H9 (cell line): ENCODE data around the gene STK11IP. TPM values are rescaled to one million over a fixed set of nuclear protein-coding genes. Genes with fewer than 3 reads are reported as not detected.

Source experiments
- DNase-seq: peaks from one replicate; pipeline ENCODE4 v3.0.0-alpha.2; 2017
- H2AFZ ChIP-seq: one replicate; pipeline ENCODE4 v1.6.1; 2013; ENCODE audit warnings: mild to moderate bottlenecking, low read length, control low read depth, moderate library complexity
- H2AK5ac ChIP-seq: 2 replicates; pipeline ENCODE4 v1.6.1; 2013; ENCODE audit warnings: low read length, control low read depth, mixed read lengths; ENCODE audit not compliant: insufficient read length
- H2BK120ac ChIP-seq: one replicate; pipeline ENCODE4 v1.6.1; 2013; ENCODE audit warnings: low read depth, mild to moderate bottlenecking, low read length, control low read depth, inconsistent platforms; ENCODE audit not compliant: poor library complexity, severe bottlenecking
- H2BK12ac ChIP-seq: 2 replicates; pipeline ENCODE4 v1.6.1; 2013; ENCODE audit warnings: low read length, control low read depth, mixed read lengths, low read depth; ENCODE audit not compliant: insufficient read length
- H2BK15ac ChIP-seq: 2 replicates; pipeline ENCODE4 v1.6.1; 2013; ENCODE audit warnings: low read depth, low read length, control low read depth
- H2BK20ac ChIP-seq: one replicate; pipeline ENCODE4 v1.6.1; 2013; ENCODE audit warnings: low read depth, mild to moderate bottlenecking, low read length, control low read depth, inconsistent platforms; ENCODE audit not compliant: poor library complexity, severe bottlenecking
- H2BK5ac ChIP-seq: 2 replicates; pipeline ENCODE4 v1.6.1; 2013; ENCODE audit warnings: low read length, control low read depth, mixed read lengths; ENCODE audit not compliant: insufficient read length
- H3K14ac ChIP-seq: 2 replicates; pipeline ENCODE4 v1.6.1; 2013; ENCODE audit warnings: low read length, control low read depth; ENCODE audit not compliant: insufficient read depth
- H3K18ac ChIP-seq: 2 replicates; pipeline ENCODE4 v1.6.1; 2013; ENCODE audit warnings: low read depth, mild to moderate bottlenecking, mixed read lengths, low read length, control low read depth; ENCODE audit not compliant: insufficient read length
- H3K23ac ChIP-seq: 2 replicates; pipeline ENCODE4 v1.6.1; 2013; ENCODE audit warnings: low read length, control low read depth, mixed read lengths, low read depth; ENCODE audit not compliant: insufficient read length
- H3K23me2 ChIP-seq: 2 replicates; pipeline ENCODE4 v1.6.1; 2013; ENCODE audit warnings: low read depth, mild to moderate bottlenecking, mixed read lengths, low read length, control low read depth; ENCODE audit not compliant: insufficient read length, poor library complexity, severe bottlenecking
- H3K27ac ChIP-seq: 2 replicates; pipeline ENCODE4 v1.5.1; 2013; ENCODE audit warnings: low read length, control low read depth, mixed read lengths, low read depth; ENCODE audit not compliant: insufficient read length
- H3K27me3 ChIP-seq: 2 replicates; pipeline ENCODE4 v1.6.1; 2013; ENCODE audit warnings: low read length, control low read depth, inconsistent platforms; ENCODE audit not compliant: insufficient read depth
- H3K4ac ChIP-seq: 2 replicates; pipeline ENCODE4 v1.6.1; 2013; ENCODE audit warnings: low read depth, mild to moderate bottlenecking, control low read depth, inconsistent platforms, low read length, moderate library complexity
- H3K4me1 ChIP-seq: 2 replicates; pipeline ENCODE4 v1.6.1; 2013; ENCODE audit warnings: low read length, control low read depth, inconsistent platforms; ENCODE audit not compliant: insufficient read depth
- H3K4me2 ChIP-seq: 2 replicates; pipeline ENCODE4 v1.6.1; 2013; ENCODE audit warnings: low read length, control low read depth, mixed read lengths; ENCODE audit not compliant: insufficient read length, insufficient read depth
- H3K56ac ChIP-seq: 2 replicates; pipeline ENCODE4 v1.6.1; 2013; ENCODE audit warnings: low read depth, mild to moderate bottlenecking, mixed read lengths, low read length, control low read depth; ENCODE audit not compliant: insufficient read length
- H3K79me1 ChIP-seq: 2 replicates; pipeline ENCODE4 v1.6.1; 2013; ENCODE audit warnings: low read depth, mild to moderate bottlenecking, moderate library complexity, low read length, control low read depth, inconsistent platforms; ENCODE audit not compliant: insufficient read depth, poor library complexity, severe bottlenecking
- H3K79me2 ChIP-seq: 2 replicates; pipeline ENCODE4 v1.6.1; 2013; ENCODE audit warnings: low read length, control low read depth, inconsistent platforms; ENCODE audit not compliant: insufficient read depth
- H3K9ac ChIP-seq: 2 replicates; pipeline ENCODE4 v1.6.1; 2013; ENCODE audit warnings: low read length, control low read depth, mixed read lengths; ENCODE audit not compliant: insufficient read length; ENCODE audit errors: extremely low read depth
- H3K9me3 ChIP-seq: one replicate; pipeline ENCODE4 v1.6.1; 2013; ENCODE audit warnings: low read depth, low read length, inconsistent platforms; ENCODE audit not compliant: control insufficient read depth
- H3T11ph ChIP-seq: one replicate; pipeline ENCODE4 v1.6.1; 2013; ENCODE audit warnings: mild to moderate bottlenecking, low read length, control low read depth, inconsistent platforms
- H4K20me1 ChIP-seq: one replicate; pipeline ENCODE4 v1.6.1; 2013; ENCODE audit not compliant: control insufficient read depth, insufficient read length, insufficient read depth
- H4K5ac ChIP-seq: 2 replicates; pipeline ENCODE4 v1.6.1; 2013; ENCODE audit warnings: low read depth, mild to moderate bottlenecking, mixed read lengths, low read length, control low read depth; ENCODE audit not compliant: insufficient read length
- H4K8ac ChIP-seq: replicated peaks from 2 replicates; pipeline ENCODE4 v1.6.1; 2013; ENCODE audit warnings: low read length, control low read depth, mixed read lengths, low read depth; ENCODE audit not compliant: insufficient read length
- H4K91ac ChIP-seq: 2 replicates; pipeline ENCODE4 v1.6.1; 2013; ENCODE audit warnings: low read depth, mild to moderate bottlenecking, moderate library complexity, mixed read lengths, low read length, control low read depth; ENCODE audit not compliant: insufficient read length
- H3K27ac Mint-ChIP-seq, 3 experiments: 2 replicates in 2 of 3; 3 replicates in 1 of 3; pipeline ENCODE4 v1.8.0; 2020 to 2021; ENCODE audit warnings: mixed read lengths in 3 of 3, mild to moderate bottlenecking in 1 of 3, moderate library complexity in 1 of 3
- H3K27me3 Mint-ChIP-seq: 2 replicates; pipeline ENCODE4 v1.8.0; 2021; ENCODE audit warnings: low read depth, mild to moderate bottlenecking, moderate library complexity, mixed read lengths
- H3K36me3 Mint-ChIP-seq, 3 experiments: 2 replicates in 2 of 3; 3 replicates in 1 of 3; pipeline ENCODE4 v1.8.0; 2020 to 2021; ENCODE audit warnings: low read depth in 3 of 3, mixed read lengths in 3 of 3; ENCODE audit not compliant: insufficient read depth in 1 of 3
- H3K4me1 Mint-ChIP-seq, 2 experiments: 2 replicates each; pipeline ENCODE4 v1.8.0; 2020; ENCODE audit warnings: mixed read lengths in 2 of 2
- H3K4me3 Mint-ChIP-seq, 2 experiments: 2 replicates in 1 of 2; 3 replicates in 1 of 2; pipeline ENCODE4 v1.8.0; 2020 to 2021; ENCODE audit warnings: mild to moderate bottlenecking in 2 of 2, mixed read lengths in 2 of 2, moderate library complexity in 1 of 2
- H3K9me3 Mint-ChIP-seq, 2 experiments: 2 replicates in 1 of 2; 3 replicates in 1 of 2; pipeline ENCODE4 v1.8.0; 2020; ENCODE audit warnings: mild to moderate bottlenecking in 2 of 2, mixed read lengths in 2 of 2, moderate library complexity in 1 of 2
- WGBS: extraction: QIAGEN DNeasy Blood & Tissue Kit; methylation state at CpG from one replicate; pipeline ENCODE4 v1.1.7; 2013; ENCODE audit warnings: missing lambda C conversion rate, low lambda C conversion rate, mixed read lengths; ENCODE audit not compliant: insufficient read length; ENCODE audit errors: extremely low coverage; 5-methylcytosine and 5-hydroxymethylcytosine counted together
- total RNA-seq: library from RNA; stranded (reverse); gene quantifications from 2 replicates; pipeline ENCODE4 v1.2.1, GENCODE V29; 2021
- TF ChIP-seq, protein P1 (sequence below): fragments of 200-600 bp; sonication (generic); conservative IDR thresholded peaks from 3 replicates; pipeline ENCODE4 v1.8.0; 2021; ENCODE audit warnings: antibody characterized with exemption, mild to moderate bottlenecking

STK11IP gene
- total RNA-seq, 1 experiment from 2014 or later = 31.1 TPM

DNA sequence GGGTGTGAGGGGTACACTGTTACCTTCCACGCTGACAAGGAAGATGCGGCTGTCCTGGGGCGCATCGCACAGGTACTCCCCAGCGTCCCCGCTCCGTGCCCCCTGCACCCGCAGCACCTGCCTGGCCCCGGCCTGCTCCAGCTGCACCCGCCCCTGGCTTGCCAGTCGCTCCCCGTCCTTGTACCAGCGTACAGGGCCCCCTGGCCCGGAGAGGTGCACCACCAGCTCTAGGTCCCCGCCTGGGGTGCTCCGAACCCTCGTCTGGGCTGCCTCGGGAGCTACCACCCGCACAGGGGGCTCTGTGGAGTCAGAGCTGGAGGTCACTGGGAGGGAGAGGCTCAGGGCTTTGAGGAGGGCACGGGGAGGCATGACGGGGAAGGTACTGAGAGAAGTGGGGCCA, 40.3 kb upstream of the STK11IP start:
- Histone ChIP-seq H4K8ac (no peak overlapping the region), H3K18ac (no peak overlapping the region), H4K20me1 (no peaks in the 10 kb centered on the region), H2BK5ac (no peak overlapping the region), H3K4me2 (no peak overlapping the region), H4K91ac (no peak overlapping the region), H3K4ac (no peak overlapping the region), H4K5ac (no peak overlapping the region), H2AK5ac (no peak overlapping the region), H2BK12ac (no peak overlapping the region), H3K27me3 (peaks cover 4% of the 10 kb centered on the region; the same call in 1 of the 2 replicates), H3K79me2 (no peaks in the 10 kb centered on the region), H3K27ac (no peak overlapping the region), H3K79me1 (no peaks in the 10 kb centered on the region), H3K4me1 (peaks cover 14% of the 10 kb centered on the region; the same call in 1 of the 2 replicates), H2BK120ac (no peak overlapping the region), H3K23ac (no peak overlapping the region), H2BK20ac (no peak overlapping the region), H2AFZ (no peak overlapping the region), H3T11ph (no peak overlapping the region), H3K56ac (no peak overlapping the region), H3K14ac (no peak overlapping the region), H3K23me2 (no peaks in the 10 kb centered on the region), H3K9me3 (no peaks in the 10 kb centered on the region), H3K9ac (no peak overlapping the region), H2BK15ac (no peak overlapping the region)
- TF ChIP-seq, protein P1, sequence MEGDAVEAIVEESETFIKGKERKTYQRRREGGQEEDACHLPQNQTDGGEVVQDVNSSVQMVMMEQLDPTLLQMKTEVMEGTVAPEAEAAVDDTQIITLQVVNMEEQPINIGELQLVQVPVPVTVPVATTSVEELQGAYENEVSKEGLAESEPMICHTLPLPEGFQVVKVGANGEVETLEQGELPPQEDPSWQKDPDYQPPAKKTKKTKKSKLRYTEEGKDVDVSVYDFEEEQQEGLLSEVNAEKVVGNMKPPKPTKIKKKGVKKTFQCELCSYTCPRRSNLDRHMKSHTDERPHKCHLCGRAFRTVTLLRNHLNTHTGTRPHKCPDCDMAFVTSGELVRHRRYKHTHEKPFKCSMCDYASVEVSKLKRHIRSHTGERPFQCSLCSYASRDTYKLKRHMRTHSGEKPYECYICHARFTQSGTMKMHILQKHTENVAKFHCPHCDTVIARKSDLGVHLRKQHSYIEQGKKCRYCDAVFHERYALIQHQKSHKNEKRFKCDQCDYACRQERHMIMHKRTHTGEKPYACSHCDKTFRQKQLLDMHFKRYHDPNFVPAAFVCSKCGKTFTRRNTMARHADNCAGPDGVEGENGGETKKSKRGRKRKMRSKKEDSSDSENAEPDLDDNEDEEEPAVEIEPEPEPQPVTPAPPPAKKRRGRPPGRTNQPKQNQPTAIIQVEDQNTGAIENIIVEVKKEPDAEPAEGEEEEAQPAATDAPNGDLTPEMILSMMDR = no peak
- DNase-seq = no peak
- Mint-ChIP-seq H3K4me3 (no peak overlapping the region), H3K4me1 (peaks cover 26 to 32% of the 10 kb centered on the region in 2 experiments), H3K36me3 (peaks cover 15 to 46% (median 38%) of the 10 kb centered on the region in 3 experiments), H3K27me3 (peaks cover 22% of the 10 kb centered on the region), H3K27ac (no peak overlapping the region), H3K9me3 (no peaks in the 10 kb centered on the region; a peak in 1 of 5 replicates)
- WGBS = no CpG with 5 or more reads among the region's 21 CpGs
